ENCODE measurements around the gene SLC16A13.

DNA sequence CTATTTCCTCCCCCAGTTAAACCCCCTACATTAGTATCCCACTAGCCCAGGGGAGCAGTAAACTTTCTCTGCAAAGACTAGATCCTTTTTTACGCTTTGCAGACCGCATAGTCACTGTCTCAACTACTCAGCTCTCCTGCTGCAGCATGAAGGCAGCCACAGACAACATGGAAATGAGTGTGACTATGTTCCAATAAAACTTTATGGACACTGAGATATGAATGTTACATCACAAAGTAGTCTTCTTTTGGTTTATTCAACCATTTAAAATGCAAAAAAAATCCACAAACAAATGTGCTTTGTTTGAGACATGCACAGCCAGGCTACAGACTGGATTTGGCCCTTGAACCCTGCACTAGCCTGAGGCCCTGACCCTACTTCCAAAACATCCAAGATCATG is 25.3 kb upstream of the SLC16A13 start:
- TF ChIP-seq, protein P1, sequence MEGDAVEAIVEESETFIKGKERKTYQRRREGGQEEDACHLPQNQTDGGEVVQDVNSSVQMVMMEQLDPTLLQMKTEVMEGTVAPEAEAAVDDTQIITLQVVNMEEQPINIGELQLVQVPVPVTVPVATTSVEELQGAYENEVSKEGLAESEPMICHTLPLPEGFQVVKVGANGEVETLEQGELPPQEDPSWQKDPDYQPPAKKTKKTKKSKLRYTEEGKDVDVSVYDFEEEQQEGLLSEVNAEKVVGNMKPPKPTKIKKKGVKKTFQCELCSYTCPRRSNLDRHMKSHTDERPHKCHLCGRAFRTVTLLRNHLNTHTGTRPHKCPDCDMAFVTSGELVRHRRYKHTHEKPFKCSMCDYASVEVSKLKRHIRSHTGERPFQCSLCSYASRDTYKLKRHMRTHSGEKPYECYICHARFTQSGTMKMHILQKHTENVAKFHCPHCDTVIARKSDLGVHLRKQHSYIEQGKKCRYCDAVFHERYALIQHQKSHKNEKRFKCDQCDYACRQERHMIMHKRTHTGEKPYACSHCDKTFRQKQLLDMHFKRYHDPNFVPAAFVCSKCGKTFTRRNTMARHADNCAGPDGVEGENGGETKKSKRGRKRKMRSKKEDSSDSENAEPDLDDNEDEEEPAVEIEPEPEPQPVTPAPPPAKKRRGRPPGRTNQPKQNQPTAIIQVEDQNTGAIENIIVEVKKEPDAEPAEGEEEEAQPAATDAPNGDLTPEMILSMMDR (conservative IDR thresholded peaks at IDR 0.05; ENCODE audit: low read depth, low read length) = no peak
- TF ChIP-seq POLR2A (IDR thresholded peaks at IDR 0.05; ENCODE audit: low read depth, low read length) (no peak), RFX5 (IDR thresholded peaks at IDR 0.05; ENCODE audit: low read depth, low read length) (no peak), CEBPB (IDR thresholded peaks at IDR 0.05; ENCODE audit: low read depth, low read length) (no peak), MAFK (IDR thresholded peaks at IDR 0.05; ENCODE audit: low read depth, low read length) (no peak), SMC3 (IDR thresholded peaks at IDR 0.05; ENCODE audit: low read depth, low read length) (no peak), RAD21 (IDR thresholded peaks at IDR 0.05; ENCODE audit: low read length) (no peak), NFE2L2 (IDR thresholded peaks at IDR 0.05; ENCODE audit: low read depth, low read length) (no peak)
- TF ChIP-seq, protein P2, sequence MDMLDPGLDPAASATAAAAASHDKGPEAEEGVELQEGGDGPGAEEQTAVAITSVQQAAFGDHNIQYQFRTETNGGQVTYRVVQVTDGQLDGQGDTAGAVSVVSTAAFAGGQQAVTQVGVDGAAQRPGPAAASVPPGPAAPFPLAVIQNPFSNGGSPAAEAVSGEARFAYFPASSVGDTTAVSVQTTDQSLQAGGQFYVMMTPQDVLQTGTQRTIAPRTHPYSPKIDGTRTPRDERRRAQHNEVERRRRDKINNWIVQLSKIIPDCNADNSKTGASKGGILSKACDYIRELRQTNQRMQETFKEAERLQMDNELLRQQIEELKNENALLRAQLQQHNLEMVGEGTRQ (IDR thresholded peaks at IDR 0.05; ENCODE audit: low read depth, low read length) = no peak
- TF ChIP-seq, protein P3, sequence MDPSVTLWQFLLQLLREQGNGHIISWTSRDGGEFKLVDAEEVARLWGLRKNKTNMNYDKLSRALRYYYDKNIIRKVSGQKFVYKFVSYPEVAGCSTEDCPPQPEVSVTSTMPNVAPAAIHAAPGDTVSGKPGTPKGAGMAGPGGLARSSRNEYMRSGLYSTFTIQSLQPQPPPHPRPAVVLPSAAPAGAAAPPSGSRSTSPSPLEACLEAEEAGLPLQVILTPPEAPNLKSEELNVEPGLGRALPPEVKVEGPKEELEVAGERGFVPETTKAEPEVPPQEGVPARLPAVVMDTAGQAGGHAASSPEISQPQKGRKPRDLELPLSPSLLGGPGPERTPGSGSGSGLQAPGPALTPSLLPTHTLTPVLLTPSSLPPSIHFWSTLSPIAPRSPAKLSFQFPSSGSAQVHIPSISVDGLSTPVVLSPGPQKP (IDR thresholded peaks at IDR 0.05; ENCODE audit: borderline replicate concordance, low read depth, low read length) = no peak
